ENCODE measurements around the gene WLS. TPM values are rescaled to one million over a fixed set of nuclear protein-coding genes. Genes with fewer than 3 reads are reported as not detected.

Gene WLS
- total RNA-seq, 1 donor from 2014 or later, result 187 TPM

DNA sequence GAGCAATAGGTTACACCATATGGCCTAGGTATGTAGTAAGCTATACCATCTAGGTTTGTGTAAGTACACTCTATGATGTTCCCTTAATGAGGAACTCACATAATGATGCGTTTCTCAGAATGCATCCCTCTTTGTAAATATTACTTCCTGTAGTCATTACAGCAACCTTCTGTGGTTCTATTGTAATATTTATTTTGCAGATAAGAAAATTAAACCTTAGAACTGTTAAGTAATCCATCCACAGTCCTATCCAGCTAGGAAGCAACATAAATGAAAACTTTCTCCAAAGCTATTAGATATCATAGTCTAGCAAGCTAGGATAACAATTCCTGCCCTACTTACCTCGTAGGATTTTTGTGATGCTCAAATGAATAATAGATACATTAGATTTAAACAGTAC lies 88.7 kb downstream of the WLS start:
- Histone ChIP-seq H3K79me2 (ENCODE audit: insufficient read depth, low read length) (no peaks in the 10 kb centered on the region), H4K20me1 (ENCODE audit: insufficient read depth, low read length) (no peaks in the 10 kb centered on the region), H3K4me2 (ENCODE audit: low read length) (no peak overlapping the region), H3K9me3 (ENCODE audit: insufficient read depth, low read depth, low read length) (no peaks in the 10 kb centered on the region), H3K4me1 (ENCODE audit: insufficient read depth, low read length) (peaks cover 25% of the 10 kb centered on the region), H3K9ac (ENCODE audit: low read length) (no peak overlapping the region), H3K27ac (ENCODE audit: low read depth, low read length) (no peak overlapping the region), H2AFZ (ENCODE audit: low read depth, low read length) (no peak overlapping the region), H3K4me3 (ENCODE audit: insufficient read depth, low read depth, low read length) (no peak overlapping the region), H3K27me3 (ENCODE audit: insufficient read depth, low read length) (no peaks in the 10 kb centered on the region), H3K36me3 (ENCODE audit: insufficient read depth, low read length) (peaks cover 63% of the 10 kb centered on the region)
- Mint-ChIP-seq H3K27ac (ENCODE audit: unreplicated experiment) (no peak overlapping the region), H3K9me3 (ENCODE audit: unreplicated experiment) (no peaks in the 10 kb centered on the region), H3K4me3 (ENCODE audit: unreplicated experiment) (no peak overlapping the region), H3K36me3 (ENCODE audit: low read depth, unreplicated experiment) (peaks cover 19% of the 10 kb centered on the region), H3K27me3 (ENCODE audit: low read depth, unreplicated experiment) (no peaks in the 10 kb centered on the region), H3K4me1 (ENCODE audit: low read depth, unreplicated experiment) (peaks cover 26% of the 10 kb centered on the region)
- FAIRE-seq (no peak), DNase-seq (ENCODE audit: low read depth) (peak; percentile 36)
- no peak for TF ChIP-seq EZH2 (IDR thresholded peaks at IDR 0.05; ENCODE audit: insufficient read depth, low read length)
- TF ChIP-seq, protein P1, sequence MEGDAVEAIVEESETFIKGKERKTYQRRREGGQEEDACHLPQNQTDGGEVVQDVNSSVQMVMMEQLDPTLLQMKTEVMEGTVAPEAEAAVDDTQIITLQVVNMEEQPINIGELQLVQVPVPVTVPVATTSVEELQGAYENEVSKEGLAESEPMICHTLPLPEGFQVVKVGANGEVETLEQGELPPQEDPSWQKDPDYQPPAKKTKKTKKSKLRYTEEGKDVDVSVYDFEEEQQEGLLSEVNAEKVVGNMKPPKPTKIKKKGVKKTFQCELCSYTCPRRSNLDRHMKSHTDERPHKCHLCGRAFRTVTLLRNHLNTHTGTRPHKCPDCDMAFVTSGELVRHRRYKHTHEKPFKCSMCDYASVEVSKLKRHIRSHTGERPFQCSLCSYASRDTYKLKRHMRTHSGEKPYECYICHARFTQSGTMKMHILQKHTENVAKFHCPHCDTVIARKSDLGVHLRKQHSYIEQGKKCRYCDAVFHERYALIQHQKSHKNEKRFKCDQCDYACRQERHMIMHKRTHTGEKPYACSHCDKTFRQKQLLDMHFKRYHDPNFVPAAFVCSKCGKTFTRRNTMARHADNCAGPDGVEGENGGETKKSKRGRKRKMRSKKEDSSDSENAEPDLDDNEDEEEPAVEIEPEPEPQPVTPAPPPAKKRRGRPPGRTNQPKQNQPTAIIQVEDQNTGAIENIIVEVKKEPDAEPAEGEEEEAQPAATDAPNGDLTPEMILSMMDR (IDR thresholded peaks at IDR 0.05; ENCODE audit: insufficient read depth, low read depth, low read length), result no peak

DNA sequence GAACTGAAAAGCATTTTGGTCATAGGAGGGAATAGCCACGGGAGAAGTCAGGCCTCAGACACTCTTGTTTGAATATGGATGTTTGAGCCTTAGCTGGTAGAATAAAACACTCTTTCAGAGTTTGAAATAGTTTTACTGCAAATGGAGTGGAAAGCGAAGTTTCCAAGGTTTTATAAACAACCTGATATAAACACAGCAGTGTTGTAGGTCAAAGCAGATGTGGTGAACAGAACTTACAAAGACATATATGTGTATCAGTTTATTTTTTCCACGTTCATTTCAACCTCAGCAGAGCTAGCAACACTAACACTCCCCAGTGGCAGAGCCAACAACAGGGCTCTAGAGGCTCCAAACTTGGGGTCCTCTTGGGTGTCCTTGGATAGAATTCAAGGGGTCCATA lies 89.9 kb downstream of the WLS start:
- Histone ChIP-seq H4K20me1 (ENCODE audit: insufficient read depth, low read length) (no peaks in the 10 kb centered on the region), H2AFZ (ENCODE audit: low read depth, low read length) (no peak overlapping the region), H3K27ac (ENCODE audit: low read depth, low read length) (peak overlapping the region; percentile 91), H3K79me2 (ENCODE audit: insufficient read depth, low read length) (no peaks in the 10 kb centered on the region), H3K4me3 (ENCODE audit: insufficient read depth, low read depth, low read length) (no peak overlapping the region), H3K27me3 (ENCODE audit: insufficient read depth, low read length) (no peaks in the 10 kb centered on the region), H3K9ac (ENCODE audit: low read length) (peak overlapping the region; percentile 67), H3K9me3 (ENCODE audit: insufficient read depth, low read depth, low read length) (no peaks in the 10 kb centered on the region), H3K36me3 (ENCODE audit: insufficient read depth, low read length) (peaks cover 62% of the 10 kb centered on the region), H3K4me2 (ENCODE audit: low read length) (peak overlapping the region; percentile 75), H3K4me1 (ENCODE audit: insufficient read depth, low read length) (peaks cover 25% of the 10 kb centered on the region)
- no peak for DNase-seq (ENCODE audit: low read depth)
- Mint-ChIP-seq H3K4me3 (ENCODE audit: unreplicated experiment) (peak overlapping the region; percentile 47), H3K27me3 (ENCODE audit: low read depth, unreplicated experiment) (no peaks in the 10 kb centered on the region), H3K9me3 (ENCODE audit: unreplicated experiment) (no peaks in the 10 kb centered on the region), H3K4me1 (ENCODE audit: low read depth, unreplicated experiment) (peaks cover 26% of the 10 kb centered on the region), H3K27ac (ENCODE audit: unreplicated experiment) (peak overlapping the region; percentile 92), H3K36me3 (ENCODE audit: low read depth, unreplicated experiment) (peaks cover 19% of the 10 kb centered on the region)
- FAIRE-seq, result no peak
- TF ChIP-seq, protein P1 (IDR thresholded peaks at IDR 0.05; ENCODE audit: insufficient read depth, low read depth, low read length), result no peak
- no peak for TF ChIP-seq EZH2 (IDR thresholded peaks at IDR 0.05; ENCODE audit: insufficient read depth, low read length)

GRCh38 chr1:68142036-68142435 lies 90.3 kb downstream of the WLS start:
- Histone ChIP-seq H3K4me3 (ENCODE audit: insufficient read depth, low read depth, low read length) (no peak overlapping the region), H2AFZ (ENCODE audit: low read depth, low read length) (no peak overlapping the region), H3K36me3 (ENCODE audit: insufficient read depth, low read length) (peaks cover 62% of the 10 kb centered on the region), H4K20me1 (ENCODE audit: insufficient read depth, low read length) (no peaks in the 10 kb centered on the region), H3K79me2 (ENCODE audit: insufficient read depth, low read length) (no peaks in the 10 kb centered on the region), H3K27ac (ENCODE audit: low read depth, low read length) (peak overlapping the region; percentile 91), H3K9me3 (ENCODE audit: insufficient read depth, low read depth, low read length) (no peaks in the 10 kb centered on the region), H3K9ac (ENCODE audit: low read length) (peak overlapping the region; percentile 67), H3K4me2 (ENCODE audit: low read length) (peak overlapping the region; percentile 75), H3K27me3 (ENCODE audit: insufficient read depth, low read length) (no peaks in the 10 kb centered on the region), H3K4me1 (ENCODE audit: insufficient read depth, low read length) (peaks cover 25% of the 10 kb centered on the region)
- Mint-ChIP-seq H3K36me3 (ENCODE audit: low read depth, unreplicated experiment) (peaks cover 21% of the 10 kb centered on the region), H3K4me1 (ENCODE audit: low read depth, unreplicated experiment) (peaks cover 26% of the 10 kb centered on the region), H3K27ac (ENCODE audit: unreplicated experiment) (peak overlapping the region; percentile 92), H3K27me3 (ENCODE audit: low read depth, unreplicated experiment) (no peaks in the 10 kb centered on the region), H3K4me3 (ENCODE audit: unreplicated experiment) (peak overlapping the region; percentile 47), H3K9me3 (ENCODE audit: unreplicated experiment) (no peaks in the 10 kb centered on the region)
- FAIRE-seq, result no peak
- TF ChIP-seq, protein P1 (IDR thresholded peaks at IDR 0.05; ENCODE audit: insufficient read depth, low read depth, low read length), result no peak
- no peak for TF ChIP-seq EZH2 (IDR thresholded peaks at IDR 0.05; ENCODE audit: insufficient read depth, low read length)
- DNase-seq (ENCODE audit: low read depth), result peak; percentile 46
